Measurements from ENCODE around the gene CD36. TPM values are rescaled to one million over a fixed set of nuclear protein-coding genes. Genes with fewer than 3 reads are reported as not detected.
A peak's percentile ranks its signal among the peaks of the same experiment; 100 is the strongest.

The CD36 gene
- not detected in 2 replicates for total RNA-seq (2014; rRNA removed)
- percentile 12 among the genes with signal in this experiment for Bru-seq, nascent RNA
- BruChase-seq, experiment 1, labeled RNA remaining after a 6-hour chase: percentile 13 among the genes with signal in this experiment
- BruChase-seq, experiment 2, labeled RNA remaining after a 2-hour chase: percentile 17 among the genes with signal in this experiment
- long read RNA-seq: 0 reads

DNA sequence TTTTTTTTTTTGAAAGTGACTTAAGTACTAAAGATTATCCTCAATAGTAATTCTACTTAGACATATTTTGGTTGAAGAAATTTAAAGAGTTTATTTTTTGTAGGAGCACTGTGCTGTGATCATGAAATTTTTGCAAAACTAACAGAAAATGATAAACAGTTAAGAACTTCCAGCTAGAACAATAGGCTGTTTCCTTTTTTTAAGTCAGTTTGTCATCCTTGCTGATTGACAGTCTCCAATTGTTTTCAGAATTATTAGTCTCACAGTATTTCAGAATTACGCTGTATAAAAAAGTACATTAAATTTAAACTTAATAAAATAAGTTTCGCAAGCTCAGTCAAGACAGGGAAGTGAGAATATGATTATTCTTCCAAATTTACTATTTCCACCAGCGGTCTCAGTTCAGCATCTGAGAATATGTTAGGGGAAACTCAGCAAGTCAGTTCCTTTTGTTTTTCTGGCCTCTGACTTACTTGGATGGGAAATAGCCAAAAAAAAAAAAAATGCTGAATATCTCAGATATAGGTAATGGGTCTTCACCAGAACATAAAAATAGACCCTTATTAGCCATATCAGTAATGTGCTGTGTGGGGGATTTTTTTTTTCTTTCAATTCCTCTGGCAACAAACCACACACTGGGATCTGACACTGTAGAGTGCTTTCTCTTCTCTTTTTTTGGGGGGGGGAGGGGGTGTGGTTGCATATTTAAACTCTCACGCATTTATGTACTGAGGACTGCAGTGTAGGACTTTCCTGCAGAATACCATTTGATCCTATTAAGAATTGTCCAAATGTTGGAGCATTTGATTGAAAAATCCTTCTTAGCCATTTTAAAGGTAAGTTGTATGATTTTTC lies at the start of gene CD36:
TSS of gene CD36 (plus strand) at position 732 of the 855 bp plus-strand sequence. CDS start 8,099 bp downstream, outside the sequence.
- Histone ChIP-seq H3K27me3 (ENCODE audit: low read length) (no peaks in the 10 kb centered on the region), H3K4me2 (ENCODE audit: low read length) (no peak within 1 kb of the TSS), H3K4me1 (ENCODE audit: insufficient read depth, low read length) (peaks cover 29% of the 10 kb centered on the region), H3K36me3 (ENCODE audit: low read depth, low read length) (no peaks in the 10 kb centered on the region), H3F3A (ENCODE audit: low read length, unreplicated experiment) (no peaks in the 10 kb centered on the region), H3K9me2 (replicated peaks; ENCODE audit: low read length) (no peaks in the 10 kb centered on the region), H3K27ac (ENCODE audit: low read length) (no peak within 1 kb of the TSS), H3K4me3 (ENCODE audit: low read length) (no peak within 1 kb of the TSS), H3K79me2 (ENCODE audit: low read length) (no peaks in the 10 kb centered on the region), H3K9me3 (ENCODE audit: low read length) (no peaks in the 10 kb centered on the region), H3K9ac (ENCODE audit: low read length) (no peak within 1 kb of the TSS), H2AFZ (ENCODE audit: low read length) (no peak within 1 kb of the TSS), H4K20me1 (ENCODE audit: low read length) (no peaks in the 10 kb centered on the region)
- TF ChIP-seq EZH2 (IDR thresholded peaks at IDR 0.05; ENCODE audit: low read length, unreplicated experiment) (no peak), EZH2phosphoT487 (IDR thresholded peaks at IDR 0.05; ENCODE audit: borderline replicate concordance, low read length) (no peak)
- TF ChIP-seq, protein P1, sequence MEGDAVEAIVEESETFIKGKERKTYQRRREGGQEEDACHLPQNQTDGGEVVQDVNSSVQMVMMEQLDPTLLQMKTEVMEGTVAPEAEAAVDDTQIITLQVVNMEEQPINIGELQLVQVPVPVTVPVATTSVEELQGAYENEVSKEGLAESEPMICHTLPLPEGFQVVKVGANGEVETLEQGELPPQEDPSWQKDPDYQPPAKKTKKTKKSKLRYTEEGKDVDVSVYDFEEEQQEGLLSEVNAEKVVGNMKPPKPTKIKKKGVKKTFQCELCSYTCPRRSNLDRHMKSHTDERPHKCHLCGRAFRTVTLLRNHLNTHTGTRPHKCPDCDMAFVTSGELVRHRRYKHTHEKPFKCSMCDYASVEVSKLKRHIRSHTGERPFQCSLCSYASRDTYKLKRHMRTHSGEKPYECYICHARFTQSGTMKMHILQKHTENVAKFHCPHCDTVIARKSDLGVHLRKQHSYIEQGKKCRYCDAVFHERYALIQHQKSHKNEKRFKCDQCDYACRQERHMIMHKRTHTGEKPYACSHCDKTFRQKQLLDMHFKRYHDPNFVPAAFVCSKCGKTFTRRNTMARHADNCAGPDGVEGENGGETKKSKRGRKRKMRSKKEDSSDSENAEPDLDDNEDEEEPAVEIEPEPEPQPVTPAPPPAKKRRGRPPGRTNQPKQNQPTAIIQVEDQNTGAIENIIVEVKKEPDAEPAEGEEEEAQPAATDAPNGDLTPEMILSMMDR (conservative IDR thresholded peaks at IDR 0.05; ENCODE audit: low read depth, low read length): no peak
- CTCF ChIA-PET: no interaction called here
- ATAC-seq (no peak), DNase-seq (no peak)
- intact Hi-C loops (cut with micrococcal nuclease): no loop called here
- no TSS peak for BruUV-seq (replicated peaks)
- POLR2A ChIA-PET (ENCODE audit: unreplicated experiment): no interaction called here

GRCh38 chr7:80589631-80590030 lies 48.8 kb upstream of the CD36 start:
- POLR2A ChIA-PET (ENCODE audit: unreplicated experiment): no interaction called here
- Histone ChIP-seq H3K9me2 (replicated peaks; ENCODE audit: low read length) (no peaks in the 10 kb centered on the region), H3K27ac (ENCODE audit: low read length) (no peak overlapping the region), H3K4me2 (ENCODE audit: low read length) (no peak overlapping the region), H2AFZ (ENCODE audit: low read length) (no peak overlapping the region), H3K4me3 (ENCODE audit: low read length) (no peak overlapping the region), H3K36me3 (ENCODE audit: low read depth, low read length) (no peaks in the 10 kb centered on the region), H3K9me3 (ENCODE audit: low read length) (no peaks in the 10 kb centered on the region), H3K9ac (ENCODE audit: low read length) (no peak overlapping the region), H3K4me1 (ENCODE audit: insufficient read depth, low read length) (peaks cover 8% of the 10 kb centered on the region), H3F3A (ENCODE audit: low read length, unreplicated experiment) (no peaks in the 10 kb centered on the region), H3K27me3 (ENCODE audit: low read length) (no peaks in the 10 kb centered on the region), H4K20me1 (ENCODE audit: low read length) (no peaks in the 10 kb centered on the region), H3K79me2 (ENCODE audit: low read length) (no peaks in the 10 kb centered on the region)
- ATAC-seq (no peak), DNase-seq (no peak)
- BruUV-seq (replicated peaks): no TSS peak
- TF ChIP-seq, protein P1 (conservative IDR thresholded peaks at IDR 0.05; ENCODE audit: low read depth, low read length): no peak
- TF ChIP-seq EZH2phosphoT487 (IDR thresholded peaks at IDR 0.05; ENCODE audit: borderline replicate concordance, low read length) (no peak), EZH2 (IDR thresholded peaks at IDR 0.05; ENCODE audit: low read length, unreplicated experiment) (no peak)
- CTCF ChIA-PET: no interaction called here
- intact Hi-C loops (cut with micrococcal nuclease): no loop called here

DNA sequence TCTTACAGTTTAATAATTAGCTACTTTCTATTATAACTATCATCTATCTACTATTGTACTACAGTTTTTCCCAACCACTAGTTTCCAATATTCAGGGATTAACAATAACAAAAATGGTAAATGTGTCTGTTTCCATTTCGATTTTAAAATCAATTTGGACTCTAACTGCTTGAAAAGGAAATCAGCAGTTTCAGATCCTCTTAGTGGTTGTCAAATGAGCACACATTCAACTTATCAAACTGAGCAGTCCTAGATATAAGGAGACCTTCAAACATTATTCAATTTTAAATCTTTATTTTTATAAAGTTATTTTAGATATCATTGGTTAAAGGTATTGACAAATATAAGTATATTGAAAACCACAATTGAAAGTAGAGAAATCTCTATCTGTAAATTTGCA lies 46.8 kb upstream of the CD36 start:
- ChIA-PET POLR2A (ENCODE audit: unreplicated experiment) (no interaction called here), CTCF (no interaction called here)
- TF ChIP-seq EZH2phosphoT487 (IDR thresholded peaks at IDR 0.05; ENCODE audit: borderline replicate concordance, low read length) (no peak), EZH2 (IDR thresholded peaks at IDR 0.05; ENCODE audit: low read length, unreplicated experiment) (no peak)
- TF ChIP-seq, protein P1 (conservative IDR thresholded peaks at IDR 0.05; ENCODE audit: low read depth, low read length): no peak
- Histone ChIP-seq H3K4me2 (ENCODE audit: low read length) (no peak overlapping the region), H3K9me2 (replicated peaks; ENCODE audit: low read length) (no peaks in the 10 kb centered on the region), H3F3A (ENCODE audit: low read length, unreplicated experiment) (no peaks in the 10 kb centered on the region), H4K20me1 (ENCODE audit: low read length) (no peaks in the 10 kb centered on the region), H3K9ac (ENCODE audit: low read length) (no peak overlapping the region), H2AFZ (ENCODE audit: low read length) (no peak overlapping the region), H3K9me3 (ENCODE audit: low read length) (no peaks in the 10 kb centered on the region), H3K27me3 (ENCODE audit: low read length) (no peaks in the 10 kb centered on the region), H3K79me2 (ENCODE audit: low read length) (no peaks in the 10 kb centered on the region), H3K4me3 (ENCODE audit: low read length) (no peak overlapping the region), H3K36me3 (ENCODE audit: low read depth, low read length) (no peaks in the 10 kb centered on the region), H3K27ac (ENCODE audit: low read length) (no peak overlapping the region), H3K4me1 (ENCODE audit: insufficient read depth, low read length) (peaks cover 8% of the 10 kb centered on the region)
- DNase-seq (no peak), ATAC-seq (no peak)
- intact Hi-C loops (cut with micrococcal nuclease): no loop called here
- no TSS peak for BruUV-seq (replicated peaks)

Data from PC-3 (cell line).